Stimulated activated memory B cell treated with anti-CD40 and anti-IgM and Interleukin-4, amounts not matched to agents 10 μg/mL and 1 μg/mL and 100 μg/mL, for 72 hours (primary cell): ENCODE results near the gene DHRS7.

Experiments
- ATAC-seq: fragments of 150-1000 bp; cut with Tn5 transposase; 2 replicates; pipeline ENCODE4 v1.10.0; 2021
- H3K27ac Mint-ChIP-seq: one replicate; pipeline ENCODE4 v1.8.0; 2022; ENCODE audit warnings: mild to moderate bottlenecking, mixed read lengths
- H3K27me3 Mint-ChIP-seq: one replicate; pipeline ENCODE4 v1.8.0; 2022; ENCODE audit warnings: mixed read lengths
- H3K36me3 Mint-ChIP-seq: one replicate; pipeline ENCODE4 v1.8.0; 2022; ENCODE audit warnings: mixed read lengths
- H3K4me1 Mint-ChIP-seq: one replicate; pipeline ENCODE4 v1.8.0; 2022; ENCODE audit warnings: mixed read lengths
- H3K4me3 Mint-ChIP-seq: one replicate; pipeline ENCODE4 v1.8.0; 2022; ENCODE audit warnings: mild to moderate bottlenecking, moderate library complexity, mixed read lengths
- H3K9me3 Mint-ChIP-seq: one replicate; pipeline ENCODE4 v1.8.0; 2022; ENCODE audit warnings: mixed read lengths

Gene DHRS7

DNA sequence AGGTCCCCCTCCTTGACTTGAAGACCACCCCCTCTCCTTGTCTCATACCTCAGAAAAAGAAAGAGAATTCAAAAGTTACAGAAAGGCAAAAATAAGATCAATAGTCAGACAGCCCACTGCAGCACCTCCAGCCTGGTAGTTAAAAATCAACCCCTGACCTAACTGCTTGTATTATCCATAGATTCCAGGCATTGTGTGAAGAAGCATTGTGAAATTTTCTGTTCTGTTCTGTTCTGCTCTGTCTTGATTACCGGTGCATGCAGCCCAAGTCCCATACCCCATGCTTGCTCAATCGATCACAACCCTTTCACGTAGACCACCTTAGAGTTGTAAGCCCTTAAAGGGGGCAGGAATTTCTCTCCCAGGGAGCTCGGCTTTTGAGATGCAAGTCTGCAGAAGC lies 5.8 kb upstream of the DHRS7 start:
- ATAC-seq, result no peak
- no peak overlapping the region for H3K4me3 Mint-ChIP-seq
- no peaks in the 10 kb centered on the region for H3K27me3 Mint-ChIP-seq
- H3K36me3 Mint-ChIP-seq, result no peaks in the 10 kb centered on the region
- H3K4me1 Mint-ChIP-seq, result peaks cover 16% of the 10 kb centered on the region
- no peak overlapping the region for H3K27ac Mint-ChIP-seq
- H3K9me3 Mint-ChIP-seq, result no peaks in the 10 kb centered on the region

DNA sequence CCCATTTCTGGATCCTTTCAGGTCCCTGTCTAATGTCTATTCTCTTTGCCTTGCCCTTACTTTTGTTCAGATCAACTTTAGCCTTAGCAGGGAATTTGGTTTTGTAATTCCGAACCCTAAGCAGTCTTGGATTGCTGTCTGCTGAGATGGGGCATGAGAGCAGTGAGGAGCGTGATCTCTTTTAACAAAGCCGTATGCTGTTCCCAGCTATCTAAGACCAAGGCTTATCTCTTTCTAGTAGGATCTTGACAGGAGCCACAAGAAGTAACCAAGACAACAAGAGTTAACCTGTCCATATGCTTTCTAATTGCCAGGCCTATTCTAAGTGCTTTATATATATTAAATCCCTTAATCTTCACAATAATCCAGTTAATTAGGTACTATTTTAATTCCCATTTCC lies 4.5 kb upstream of the DHRS7 start:
- H3K36me3 Mint-ChIP-seq, result no peaks in the 10 kb centered on the region
- no peak overlapping the region for H3K27ac Mint-ChIP-seq
- no peak for ATAC-seq

DNA sequence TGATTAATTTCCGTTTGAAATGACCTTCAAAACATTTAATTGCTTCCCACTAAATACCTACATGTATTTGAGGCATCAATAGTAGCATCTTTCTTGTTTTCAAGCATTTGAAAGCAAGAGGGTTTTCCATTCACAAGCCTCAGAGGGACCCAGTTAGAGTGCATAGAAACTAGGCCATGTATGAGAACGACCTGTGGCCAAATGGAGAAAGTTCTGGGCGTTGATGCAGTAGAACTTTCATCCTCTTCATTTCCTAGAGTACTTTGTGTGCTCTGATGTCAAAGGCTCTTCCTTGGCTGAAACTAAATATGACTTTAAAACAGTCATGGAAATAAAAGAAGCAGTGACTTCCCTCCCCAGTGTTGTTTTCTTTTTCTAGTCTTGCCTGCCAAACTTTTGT lies 944 bp upstream of the DHRS7 start:
- Mint-ChIP-seq H3K36me3 (peaks cover 6% of the 10 kb centered on the region), H3K4me3 (peak overlapping the region; percentile 95), H3K27me3 (no peaks in the 10 kb centered on the region), H3K27ac (peak overlapping the region; percentile 98), H3K9me3 (no peaks in the 10 kb centered on the region), H3K4me1 (peaks cover 37% of the 10 kb centered on the region)
- ATAC-seq, result no peak

More for the DNA sequence above, 4.5 kb upstream of the DHRS7 start:
- Mint-ChIP-seq H3K4me1 (peaks cover 12% of the 10 kb centered on the region), H3K4me3 (no peak overlapping the region), H3K9me3 (no peaks in the 10 kb centered on the region), H3K27me3 (no peaks in the 10 kb centered on the region)

- Mint-ChIP-seq H3K27me3 (no peaks in the 10 kb centered on the region), H3K4me3 (peak overlapping the region; percentile 95), H3K36me3 (peaks cover 6% of the 10 kb centered on the region), H3K27ac (peak overlapping the region; percentile 98), H3K9me3 (no peaks in the 10 kb centered on the region), H3K4me1 (peaks cover 41% of the 10 kb centered on the region)
- peak; percentile 32 for ATAC-seq
Measured at GRCh38 chr14:60165547-60165876, 314 bp upstream of the DHRS7 start.

DNA sequence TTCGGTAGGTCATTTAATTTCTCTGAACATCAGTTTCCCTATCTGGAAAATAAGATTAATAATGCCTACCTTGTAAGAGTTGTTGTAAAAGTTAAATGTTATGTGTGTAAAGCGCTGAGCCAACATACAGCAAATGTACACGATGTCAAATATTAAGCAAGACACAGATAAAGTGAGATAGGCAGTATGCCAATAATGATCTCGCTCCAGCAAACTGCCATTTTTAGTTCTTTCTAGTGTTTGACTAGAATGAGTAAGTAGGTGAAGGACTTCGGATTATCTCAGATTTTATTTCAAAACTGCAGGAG lies 840 bp downstream of the DHRS7 start:
- H3K36me3 Mint-ChIP-seq, result peaks cover 6% of the 10 kb centered on the region
- no peak for ATAC-seq
- peaks cover 46% of the 10 kb centered on the region for H3K4me1 Mint-ChIP-seq
- peak overlapping the region; percentile 95 for H3K4me3 Mint-ChIP-seq
- peak overlapping the region; percentile 98 for H3K27ac Mint-ChIP-seq
- H3K27me3 Mint-ChIP-seq, result no peaks in the 10 kb centered on the region
- H3K9me3 Mint-ChIP-seq, result no peaks in the 10 kb centered on the region

DNA sequence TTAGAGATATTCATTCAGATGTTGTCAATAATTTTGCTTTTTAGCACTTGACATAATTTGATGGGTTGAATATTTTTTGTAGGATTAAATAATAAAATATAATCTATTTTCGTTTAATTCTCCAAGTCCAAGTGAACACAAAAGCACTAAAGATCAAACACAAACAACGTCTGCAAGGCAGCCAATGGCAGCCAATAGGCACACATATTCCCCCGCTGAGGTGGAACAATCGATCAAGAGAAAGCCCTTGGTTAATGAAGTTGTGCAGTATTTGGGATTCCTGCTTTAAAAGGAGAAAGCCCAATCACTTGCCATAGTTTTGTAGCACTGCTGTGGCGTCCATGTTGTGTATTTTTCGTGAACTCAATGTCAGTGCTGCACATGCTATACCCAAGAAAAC lies 1.5 kb downstream of the DHRS7 start:
- Mint-ChIP-seq H3K4me3 (peak overlapping the region; percentile 95), H3K4me1 (peaks cover 49% of the 10 kb centered on the region), H3K36me3 (peaks cover 10% of the 10 kb centered on the region), H3K27ac (no peak overlapping the region), H3K9me3 (no peaks in the 10 kb centered on the region), H3K27me3 (no peaks in the 10 kb centered on the region)
- ATAC-seq, result no peak

DNA sequence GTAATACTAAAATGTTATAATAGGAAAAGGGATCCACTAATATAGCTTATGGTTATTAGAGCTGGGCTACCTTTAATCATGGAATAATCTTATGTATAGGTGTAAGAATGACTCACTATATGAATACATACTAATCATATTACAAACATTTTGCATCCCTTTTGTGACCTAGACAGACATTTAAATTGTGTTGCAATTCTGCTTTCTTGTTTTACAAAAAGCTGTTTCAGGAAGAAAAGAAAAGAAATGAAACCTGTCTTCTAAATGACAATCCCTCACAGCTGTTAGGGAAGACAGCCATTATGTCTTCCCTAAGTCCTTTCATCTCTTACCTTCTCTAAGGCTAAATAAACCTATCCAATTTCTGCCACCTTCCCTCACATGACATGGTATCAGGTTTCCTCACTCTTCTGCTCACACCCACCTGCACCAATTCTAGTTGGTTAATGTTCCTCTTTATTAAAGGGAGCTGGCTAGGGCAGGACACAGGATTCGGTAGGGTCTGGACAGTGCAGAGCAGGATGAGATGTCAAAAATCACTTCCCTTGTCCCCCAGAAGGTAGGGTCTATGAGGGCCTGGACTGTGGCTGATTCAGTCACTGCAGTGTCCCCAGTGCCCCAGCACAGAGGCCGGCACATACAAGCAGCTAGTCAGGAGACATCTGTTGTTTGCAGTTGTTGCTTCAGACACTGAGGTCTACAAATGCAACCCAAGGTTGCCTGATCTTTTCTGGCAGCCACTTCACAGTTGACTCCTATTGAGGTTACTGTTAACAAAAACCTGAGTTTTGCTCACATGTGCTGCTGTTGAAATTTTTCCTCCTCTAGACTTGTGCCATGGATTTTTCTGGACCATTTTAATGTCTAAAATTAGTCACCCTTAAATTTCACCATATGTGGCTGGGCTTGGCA lies 3.7 kb downstream of the DHRS7 start:
- H3K4me3 Mint-ChIP-seq, result no peak overlapping the region
- no peak for ATAC-seq
- peak overlapping the region; percentile 69 for H3K27ac Mint-ChIP-seq
- H3K27me3 Mint-ChIP-seq, result no peaks in the 10 kb centered on the region
- H3K36me3 Mint-ChIP-seq, result peaks cover 15% of the 10 kb centered on the region
- H3K4me1 Mint-ChIP-seq, result peaks cover 52% of the 10 kb centered on the region
- no peaks in the 10 kb centered on the region for H3K9me3 Mint-ChIP-seq

DNA sequence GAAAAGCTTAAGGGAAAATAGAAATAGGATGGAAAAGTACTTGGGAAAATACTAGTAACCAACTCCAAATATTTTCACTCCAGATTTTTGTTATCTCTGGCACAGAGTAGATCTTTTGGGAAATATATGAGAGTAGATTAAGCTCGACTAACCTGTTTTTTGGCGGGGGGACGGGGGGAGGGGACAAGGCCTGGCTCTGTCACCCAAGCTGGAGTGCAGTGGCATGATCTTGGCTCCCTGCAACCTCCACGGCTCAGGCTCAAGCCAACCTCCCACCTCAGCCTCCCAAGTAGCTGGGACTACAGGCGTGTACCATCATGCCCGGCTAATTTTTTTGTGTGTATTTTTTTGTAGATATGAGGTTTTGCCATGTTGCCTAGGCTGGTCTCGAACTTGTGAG lies 4.8 kb downstream of the DHRS7 start:
- Mint-ChIP-seq H3K4me1 (peaks cover 50% of the 10 kb centered on the region), H3K36me3 (peaks cover 23% of the 10 kb centered on the region), H3K27me3 (no peaks in the 10 kb centered on the region), H3K4me3 (no peak overlapping the region), H3K9me3 (no peaks in the 10 kb centered on the region), H3K27ac (no peak overlapping the region)
- ATAC-seq, result no peak

DNA sequence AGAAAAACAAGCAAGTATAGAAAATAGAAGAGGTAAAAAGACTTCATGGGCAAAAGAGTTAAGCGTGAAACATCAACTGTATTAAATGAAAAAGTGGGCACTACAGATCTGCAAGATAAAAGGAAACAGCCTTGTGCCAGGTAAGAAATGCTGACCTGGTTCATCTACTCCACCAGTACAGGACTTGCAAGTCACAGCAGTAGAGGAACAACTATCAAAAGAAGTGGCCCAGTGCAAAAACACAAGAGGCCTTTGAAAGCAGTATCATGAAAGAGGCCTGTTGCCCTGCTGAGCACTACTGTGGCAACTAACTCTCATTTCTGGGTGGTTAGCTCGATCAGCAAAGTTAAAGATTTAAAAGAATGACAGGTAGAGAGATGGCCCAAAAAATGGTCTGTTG lies 10.5 kb downstream of the DHRS7 start:
- H3K36me3 Mint-ChIP-seq, result peaks cover 47% of the 10 kb centered on the region
- H3K4me3 Mint-ChIP-seq, result no peak overlapping the region
- no peaks in the 10 kb centered on the region for H3K9me3 Mint-ChIP-seq
- H3K27ac Mint-ChIP-seq, result peak overlapping the region; percentile 9
- H3K27me3 Mint-ChIP-seq, result no peaks in the 10 kb centered on the region
- ATAC-seq, result no peak
- peaks cover 37% of the 10 kb centered on the region for H3K4me1 Mint-ChIP-seq

DNA sequence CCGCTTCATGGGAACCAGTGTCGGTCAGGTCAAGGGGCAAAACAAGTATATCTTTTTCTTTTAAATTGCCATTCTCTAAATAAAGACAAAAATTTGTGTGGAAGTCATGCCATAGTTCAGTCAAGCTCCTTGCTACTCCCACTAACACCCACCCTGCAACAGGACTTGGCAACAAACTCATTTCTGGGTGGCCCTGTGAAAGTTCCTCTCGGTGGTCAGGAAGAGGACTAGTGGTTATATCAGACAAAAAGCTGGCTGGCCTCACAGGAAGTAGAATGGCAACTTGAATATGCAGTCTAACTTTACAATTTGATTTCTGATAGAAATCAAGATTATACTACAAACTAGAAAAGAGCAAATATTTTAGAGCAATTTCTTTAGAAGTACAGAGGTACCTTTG lies 11.2 kb downstream of the DHRS7 start:
- Mint-ChIP-seq H3K27me3 (no peaks in the 10 kb centered on the region), H3K27ac (peak overlapping the region; percentile 9), H3K36me3 (peaks cover 46% of the 10 kb centered on the region), H3K4me3 (no peak overlapping the region), H3K4me1 (peaks cover 34% of the 10 kb centered on the region), H3K9me3 (no peaks in the 10 kb centered on the region)
- ATAC-seq, result no peak

DNA sequence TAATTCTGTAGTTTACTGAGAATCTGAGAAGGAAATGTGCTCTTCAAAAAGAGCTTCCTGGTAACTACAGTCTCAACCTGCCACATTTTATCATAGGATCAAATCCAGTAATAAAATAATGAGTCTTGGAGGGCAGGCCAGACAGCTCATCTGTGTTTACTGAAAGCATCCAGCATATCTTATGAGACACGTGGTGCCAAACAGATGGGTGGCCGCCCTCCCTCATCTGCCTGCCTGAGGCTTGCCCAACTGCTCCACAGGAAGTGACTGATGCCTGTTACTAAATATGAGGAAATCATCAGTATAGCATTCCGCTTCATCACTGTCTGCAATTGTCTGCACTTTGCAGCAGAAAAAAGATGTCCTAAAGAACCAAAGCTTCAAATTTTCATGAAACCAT lies 13.5 kb downstream of the DHRS7 start:
- H3K4me3 Mint-ChIP-seq, result no peak overlapping the region
- H3K36me3 Mint-ChIP-seq, result peaks cover 48% of the 10 kb centered on the region
- peak; percentile 88 for ATAC-seq

GRCh38 chr14:60134702-60135101 lies 30.5 kb downstream of the DHRS7 start:
- Mint-ChIP-seq H3K4me1 (no peaks in the 10 kb centered on the region), H3K4me3 (no peak overlapping the region), H3K27me3 (no peaks in the 10 kb centered on the region), H3K27ac (no peak overlapping the region), H3K9me3 (no peaks in the 10 kb centered on the region), H3K36me3 (peaks cover 35% of the 10 kb centered on the region)
- ATAC-seq, result no peak

More for the DNA sequence above, 13.5 kb downstream of the DHRS7 start:
- Mint-ChIP-seq H3K27ac (peak overlapping the region; percentile 61), H3K27me3 (no peaks in the 10 kb centered on the region), H3K9me3 (no peaks in the 10 kb centered on the region), H3K4me1 (peaks cover 25% of the 10 kb centered on the region)

GRCh38 chr14:60133487-60133886 lies 31.7 kb downstream of the DHRS7 start:
- ATAC-seq, result no peak
- H3K9me3 Mint-ChIP-seq, result no peaks in the 10 kb centered on the region

DNA sequence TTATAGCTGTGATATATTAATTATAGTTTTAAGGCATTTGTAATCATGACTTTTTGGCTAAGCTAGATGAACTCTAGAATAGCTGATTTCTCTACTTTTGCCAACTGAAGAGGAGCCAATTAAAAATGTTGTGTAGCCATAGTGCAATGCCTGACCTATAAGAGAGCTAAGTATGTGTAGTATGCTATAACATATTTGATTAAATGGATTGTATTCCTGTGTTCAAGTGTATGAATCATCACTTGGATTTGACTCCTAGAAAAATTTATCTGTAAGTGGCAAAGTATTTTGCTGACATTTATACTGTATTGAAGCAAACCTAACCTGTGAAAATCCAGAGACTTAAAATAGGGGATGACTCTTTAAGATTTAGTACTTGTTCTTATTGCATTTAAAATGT lies 39.3 kb downstream of the DHRS7 start:
- Mint-ChIP-seq H3K27me3 (no peaks in the 10 kb centered on the region), H3K4me3 (no peak overlapping the region), H3K9me3 (no peaks in the 10 kb centered on the region), H3K4me1 (no peaks in the 10 kb centered on the region), H3K36me3 (peaks cover 82% of the 10 kb centered on the region), H3K27ac (no peak overlapping the region)
- ATAC-seq, result no peak

More at GRCh38 chr14:60133487-60133886, 31.7 kb downstream of the DHRS7 start:
- peaks cover 42% of the 10 kb centered on the region for H3K36me3 Mint-ChIP-seq
- no peak overlapping the region for H3K4me3 Mint-ChIP-seq
- H3K27ac Mint-ChIP-seq, result no peak overlapping the region
- H3K27me3 Mint-ChIP-seq, result no peaks in the 10 kb centered on the region
- H3K4me1 Mint-ChIP-seq, result no peaks in the 10 kb centered on the region

GRCh38 chr14:60116181-60116580 lies 49.0 kb downstream of the DHRS7 start:
- no peak overlapping the region for H3K4me3 Mint-ChIP-seq
- H3K27ac Mint-ChIP-seq, result no peak overlapping the region
- peaks cover 46% of the 10 kb centered on the region for H3K36me3 Mint-ChIP-seq
- no peaks in the 10 kb centered on the region for H3K27me3 Mint-ChIP-seq
- no peaks in the 10 kb centered on the region for H3K4me1 Mint-ChIP-seq
- no peak for ATAC-seq
- H3K9me3 Mint-ChIP-seq, result no peaks in the 10 kb centered on the region

DNA sequence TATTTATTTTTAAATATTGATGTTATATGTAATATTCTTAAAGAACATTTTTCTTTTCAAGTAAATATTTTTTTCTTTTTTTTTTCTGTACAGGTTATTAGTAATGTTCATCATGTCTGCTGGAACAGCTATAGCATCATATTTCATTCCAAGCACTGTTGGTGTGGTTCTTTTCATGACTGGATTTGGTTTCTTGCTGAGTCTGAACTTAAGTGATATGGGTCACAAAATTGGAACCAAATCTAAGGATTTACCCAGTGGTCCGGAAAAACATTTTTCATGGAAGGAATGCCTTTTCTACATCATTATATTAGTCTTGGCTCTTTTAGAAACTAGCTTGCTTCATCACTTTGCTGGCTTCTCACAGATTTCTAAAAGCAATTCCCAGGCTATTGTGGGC lies 50.3 kb downstream of the DHRS7 start:
- no peak for ATAC-seq
- peaks cover 50% of the 10 kb centered on the region for H3K36me3 Mint-ChIP-seq
- H3K27me3 Mint-ChIP-seq, result no peaks in the 10 kb centered on the region
- H3K27ac Mint-ChIP-seq, result no peak overlapping the region
- no peaks in the 10 kb centered on the region for H3K9me3 Mint-ChIP-seq
- H3K4me3 Mint-ChIP-seq, result no peak overlapping the region
- H3K4me1 Mint-ChIP-seq, result no peaks in the 10 kb centered on the region
